Measurements from ENCODE around the gene HIGD1A.

HIGD1A gene

DNA sequence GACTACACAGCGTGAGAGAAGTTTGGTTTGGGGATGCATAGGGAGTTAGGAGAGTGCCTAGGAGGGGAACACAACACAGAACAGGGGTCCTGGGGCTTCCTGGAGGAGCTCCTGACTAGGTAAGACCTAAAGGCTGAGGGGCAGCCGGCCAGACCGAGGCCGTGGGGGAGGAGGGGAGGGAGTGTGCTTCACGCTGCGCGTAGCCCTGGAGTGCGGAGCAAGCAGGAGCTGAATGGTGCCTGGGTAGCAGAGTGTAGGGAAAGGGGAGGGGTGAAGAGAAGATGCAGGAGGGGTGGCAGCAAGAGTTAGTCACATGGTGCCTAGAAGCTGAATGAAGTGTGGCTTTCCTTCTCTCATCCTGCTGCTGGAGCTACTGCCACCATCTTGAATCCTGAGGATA lies 69.3 kb downstream of the HIGD1A start:
- no peak for DNase-seq (ENCODE audit: low spot score)

GRCh38 chr3:42734263-42734860 lies 69.9 kb downstream of the HIGD1A start:
- DNase-seq (ENCODE audit: low spot score), result peak; percentile 53

- no peak for DNase-seq (ENCODE audit: low spot score)
Observed at GRCh38 chr3:42733501-42734262, 70.6 kb downstream of the HIGD1A start.
